K562 (cell line): ENCODE measurements around the gene GATAD1. TPM values are rescaled to one million over a fixed set of nuclear protein-coding genes. Genes with fewer than 3 reads are reported as not detected.

Experiments
- ATAC-seq: fragments of 200-7000 bp; cut with Tn5 transposase; 3 replicates; pipeline ENCODE4 v1.9.1; 2020; ENCODE audit warnings: moderate library complexity
- BruUV-seq: library from RNA; stranded (reverse); fragments of 400-500 nt; replicated peaks from 2 replicates; lab custom pipeline; 2021; lab: Mats Ljungman, UMichigan
- CTCF ChIA-PET: fragments of 300-600 bp; formaldehyde crosslinking; extraction: SDS; loops from one replicate; lab custom pipeline; 2021; ENCODE audit warnings: low intra/inter-chr PET ratio; lab: Yijun Ruan, JAX
- POLR2A ChIA-PET: fragments of 300-600, 350-650 bp; sonication (Branson Sonifier 250); formaldehyde crosslinking; extraction: SDS; loops from one replicate; lab custom pipeline; 2021; ENCODE audit warnings: antibody characterized with exemption, inconsistent platforms; lab: Yijun Ruan, JAX
- DNase-seq, 4 experiments: peaks; one replicate each; pipeline versions ENCODE4 v3.0.0 to v3.0.0-alpha.2; 2011 to 2018; ENCODE audit warnings: low spot score in 3 of 4, mixed read lengths in 3 of 4; ENCODE audit errors: extremely low read depth in 1 of 4
- FAIRE-seq: peaks from 2 replicates; lab custom pipeline; 2011; peaks lifted over from hg19 to GRCh38; lab: Jason Lieb, UNC
- H2AFZ ChIP-seq: 2 replicates; pipeline ENCODE4 v1.6.0; 2011; ENCODE audit warnings: low read depth, low read length, control low read depth, inconsistent platforms
- H3K27ac ChIP-seq: fragments of 200-600 bp; 3 replicates; pipeline ENCODE4 v1.8.0; 2011; ENCODE audit warnings: low read depth, mild to moderate bottlenecking, control low read depth, inconsistent platforms, low read length, moderate library complexity, mixed read lengths; ENCODE audit errors: extremely low read depth
- H3K27me3 ChIP-seq, 2 experiments: fragments of 300-600 bp in 1 of 2; 2 replicates in 1 of 2; 3 replicates in 1 of 2; pipeline versions ENCODE4 v1.6.0 to v1.8.0; 2011; ENCODE audit warnings: inconsistent platforms in 2 of 2, low read length in 2 of 2, mild to moderate bottlenecking in 1 of 2, mixed read lengths in 1 of 2, moderate library complexity in 1 of 2; ENCODE audit not compliant: control insufficient read depth in 2 of 2, insufficient read depth in 2 of 2
- H3K36me3 ChIP-seq: fragments of 300-600 bp; 3 replicates; pipeline ENCODE4 v1.8.0; 2011; ENCODE audit warnings: mild to moderate bottlenecking, low read length, inconsistent platforms; ENCODE audit not compliant: control insufficient read depth, insufficient read depth
- H3K4me1 ChIP-seq, 2 experiments: fragments of 200-600 bp in 1 of 2; replicated peaks in 1 of 2; 2 replicates in 1 of 2; 3 replicates in 1 of 2; pipeline versions ENCODE4 v1.5.1 to v1.8.0; 2011; ENCODE audit warnings: inconsistent platforms in 2 of 2, low read length in 2 of 2, mild to moderate bottlenecking in 1 of 2, mixed read lengths in 1 of 2, moderate library complexity in 1 of 2; ENCODE audit not compliant: control insufficient read depth in 2 of 2, insufficient read depth in 2 of 2
- H3K4me2 ChIP-seq: 2 replicates; pipeline ENCODE4 v1.6.1; 2011; ENCODE audit warnings: low read length, control low read depth, inconsistent platforms, mixed read lengths; ENCODE audit not compliant: insufficient read depth
- H3K4me3 ChIP-seq: fragments of 200-600 bp; sonication (generic), shearing (Covaris generic); 2 replicates; pipeline ENCODE4 v1.5.1; 2016; ENCODE audit warnings: control low read depth, inconsistent platforms
- H3K79me2 ChIP-seq: fragments of 200-600 bp; 3 replicates; pipeline ENCODE4 v1.8.0; 2011; ENCODE audit warnings: low read length, inconsistent platforms; ENCODE audit not compliant: control insufficient read depth, insufficient read depth
- H3K9ac ChIP-seq, 2 experiments: 2 replicates each; pipeline versions ENCODE4 v1.6.0 to v1.6.1; 2011; ENCODE audit warnings: low read depth in 2 of 2, low read length in 2 of 2, control low read depth in 1 of 2, inconsistent platforms in 1 of 2, mild to moderate bottlenecking in 1 of 2, mixed read lengths in 1 of 2; ENCODE audit not compliant: insufficient read depth in 1 of 2
- H3K9me1 ChIP-seq: one replicate; pipeline ENCODE4 v1.6.0; 2011; ENCODE audit warnings: inconsistent platforms, mild to moderate bottlenecking, low read length, moderate library complexity; ENCODE audit not compliant: control insufficient read depth, insufficient read depth
- H3K9me3 ChIP-seq: replicated peaks from 2 replicates; pipeline ENCODE4 v1.5.1; 2011; ENCODE audit warnings: low read depth, low read length, inconsistent platforms; ENCODE audit not compliant: control insufficient read depth, insufficient read depth
- H4K20me1 ChIP-seq: replicated peaks from 2 replicates; pipeline ENCODE4 v1.6.1; 2011; ENCODE audit warnings: low read length, inconsistent platforms, mixed read lengths; ENCODE audit not compliant: control insufficient read depth, insufficient read depth
- CBFA2T2 ChIP-seq: fragments of 450-650 bp; conservative IDR thresholded peaks from 2 replicates; pipeline ENCODE4 v1.6.1; 2017; ENCODE audit warnings: mild to moderate bottlenecking
- CC2D1A ChIP-seq: fragments of 450-650 bp; IDR thresholded peaks from 2 replicates; pipeline ENCODE4 v1.6.1; 2017; ENCODE audit warnings: mild to moderate bottlenecking
- CSDE1 ChIP-seq, 2 experiments: fragments of 450-650 bp; IDR thresholded peaks; 2 replicates each; pipeline ENCODE4 v1.6.1; 2016; ENCODE audit warnings: mild to moderate bottlenecking in 1 of 2
- CTCF ChIP-seq, 3 experiments: IDR thresholded peaks in 2 of 3; conservative IDR thresholded peaks in 1 of 3; 2 replicates each; pipeline ENCODE4 v1.5.1; 2011 to 2012; ENCODE audit warnings: low read length in 3 of 3, mild to moderate bottlenecking in 3 of 3, control low read depth in 2 of 3, improper control_type of control experiment in 1 of 3, inconsistent platforms in 1 of 3, low read depth in 1 of 3, mixed read lengths in 1 of 3, moderate library complexity in 1 of 3; ENCODE audit not compliant: insufficient read depth in 2 of 3
- DLX4 ChIP-seq: fragments of 250-450 bp; sonication (Bioruptor Pico); IDR thresholded peaks from 2 replicates; pipeline ENCODE4 v1.6.1; 2021; ENCODE audit warnings: mild to moderate bottlenecking
- HMGXB4 ChIP-seq: sonication (generic); formaldehyde crosslinking; IDR thresholded peaks from 2 replicates; pipeline ENCODE4 v1.8.1; 2023; ENCODE audit warnings: mild to moderate bottlenecking, missing genetic modification reagents
- RBFOX2 ChIP-seq: fragments of 200-400 bp; formaldehyde crosslinking; IDR thresholded peaks from 2 replicates; pipeline ENCODE4 v1.6.1; 2017; ENCODE audit warnings: low read depth, mild to moderate bottlenecking, low read length, moderate library complexity
- RUNX1 ChIP-seq: sonication (generic); IDR thresholded peaks from 2 replicates; pipeline ENCODE4 v1.6.1; 2016; ENCODE audit warnings: antibody characterized with exemption, low read depth
- THAP7 ChIP-seq: fragments of 250-450 bp; sonication (Bioruptor Pico); IDR thresholded peaks from 2 replicates; pipeline ENCODE4 v1.5.0; 2021
- ZNF165 ChIP-seq: fragments of 250-450 bp; sonication (Bioruptor Pico); IDR thresholded peaks from 2 replicates; pipeline ENCODE4 v1.4.0; 2020; ENCODE audit warnings: borderline replicate concordance
- ZNF445 ChIP-seq: fragments of 250-450 bp; sonication (Bioruptor Pico); IDR thresholded peaks from 2 replicates; pipeline ENCODE4 v1.4.0; 2020; ENCODE audit warnings: low read depth, mild to moderate bottlenecking, moderate library complexity
- WGBS: fragments of 100-300 bp; shearing (Covaris generic); methylation state at CpG from one replicate; pipeline ENCODE4 v1.1.6; 2016; ENCODE audit warnings: low coverage, mixed read lengths; ENCODE audit not compliant: insufficient coverage; ENCODE audit errors: missing lambda C conversion rate; 5-methylcytosine and 5-hydroxymethylcytosine counted together
- in situ Hi-C: fragments of 300-500 bp; cut with MboI; formaldehyde crosslinking; loops from 4 replicates; pipeline ENCODE4 v1.15.0; 2018; ENCODE audit warnings: inconsistent platforms, mixed read lengths
- intact Hi-C: fragments of 100-400 bp; cut with micrococcal nuclease; formaldehyde crosslinking; loops from 2 replicates; pipeline ENCODE4 v1.14.2; 2022
- polyA plus RNA-seq, 8 experiments: library from polyadenylated mRNA; depleted of rRNA in 4 of 8; stranded (reverse) in 5 of 8; unstranded in 3 of 8; fragments of >200 nt; fragmentation: Nextera tagmentation in 2 of 8; fragmentation: Illumina TruSeq in 1 of 8; extraction: Ambion mirVana in 2 of 8; extraction: Trizol in 1 of 8; gene quantifications; 2 replicates each; pipeline versions ENCODE4 v1.2.1 to v1.2.3, GENCODE V29; 2011 to 2014; ENCODE audit warnings: inconsistent platforms in 1 of 8, missing spikeins in 1 of 8
- total RNA-seq, 7 experiments: library from RNA; depleted of rRNA in 6 of 7; stranded (reverse); fragments of >200 nt in 6 of 7; fragmentation: Illumina TruSeq in 2 of 7; extraction: Trizol in 2 of 7; gene quantifications; 2 replicates each; pipeline versions ENCODE4 v1.2.1 to v1.2.3, GENCODE V29; 2011 to 2021; ENCODE audit warnings: low replicate concordance in 1 of 7
- TF ChIP-seq, protein P1 (sequence below): fragments of 250-450 bp; sonication (Bioruptor Pico); IDR thresholded peaks from 2 replicates; pipeline ENCODE4 v1.5.0; 2021; ENCODE audit warnings: mild to moderate bottlenecking, moderate library complexity

Gene GATAD1
- total and polyA plus RNA-seq, 9 of the 15 experiments (the other 6 are each of a cell fraction or from before 2014, with no cell fraction given): 9.3 to 67.7 (median 34.3) TPM

DNA sequence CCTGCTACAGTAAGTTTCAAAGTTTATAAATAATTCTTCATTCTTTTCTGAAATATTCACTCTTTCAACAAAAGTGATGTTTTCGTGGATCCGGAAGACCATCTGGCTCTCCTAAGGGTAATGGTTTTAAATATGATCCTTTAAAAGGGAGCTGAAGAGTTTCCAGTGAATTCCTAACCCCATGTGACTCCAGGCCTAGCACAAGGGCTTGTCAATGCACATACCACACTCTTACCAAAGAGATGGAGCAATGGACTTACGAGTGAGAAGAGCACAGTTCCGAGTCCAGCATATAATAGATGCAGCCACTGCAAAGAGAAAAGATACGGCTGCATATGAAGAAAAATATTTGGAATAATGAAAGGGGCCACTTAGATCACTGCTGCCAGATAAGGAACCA is 32.1 kb upstream of the GATAD1 start (continued):
- TF ChIP-seq, protein P1, sequence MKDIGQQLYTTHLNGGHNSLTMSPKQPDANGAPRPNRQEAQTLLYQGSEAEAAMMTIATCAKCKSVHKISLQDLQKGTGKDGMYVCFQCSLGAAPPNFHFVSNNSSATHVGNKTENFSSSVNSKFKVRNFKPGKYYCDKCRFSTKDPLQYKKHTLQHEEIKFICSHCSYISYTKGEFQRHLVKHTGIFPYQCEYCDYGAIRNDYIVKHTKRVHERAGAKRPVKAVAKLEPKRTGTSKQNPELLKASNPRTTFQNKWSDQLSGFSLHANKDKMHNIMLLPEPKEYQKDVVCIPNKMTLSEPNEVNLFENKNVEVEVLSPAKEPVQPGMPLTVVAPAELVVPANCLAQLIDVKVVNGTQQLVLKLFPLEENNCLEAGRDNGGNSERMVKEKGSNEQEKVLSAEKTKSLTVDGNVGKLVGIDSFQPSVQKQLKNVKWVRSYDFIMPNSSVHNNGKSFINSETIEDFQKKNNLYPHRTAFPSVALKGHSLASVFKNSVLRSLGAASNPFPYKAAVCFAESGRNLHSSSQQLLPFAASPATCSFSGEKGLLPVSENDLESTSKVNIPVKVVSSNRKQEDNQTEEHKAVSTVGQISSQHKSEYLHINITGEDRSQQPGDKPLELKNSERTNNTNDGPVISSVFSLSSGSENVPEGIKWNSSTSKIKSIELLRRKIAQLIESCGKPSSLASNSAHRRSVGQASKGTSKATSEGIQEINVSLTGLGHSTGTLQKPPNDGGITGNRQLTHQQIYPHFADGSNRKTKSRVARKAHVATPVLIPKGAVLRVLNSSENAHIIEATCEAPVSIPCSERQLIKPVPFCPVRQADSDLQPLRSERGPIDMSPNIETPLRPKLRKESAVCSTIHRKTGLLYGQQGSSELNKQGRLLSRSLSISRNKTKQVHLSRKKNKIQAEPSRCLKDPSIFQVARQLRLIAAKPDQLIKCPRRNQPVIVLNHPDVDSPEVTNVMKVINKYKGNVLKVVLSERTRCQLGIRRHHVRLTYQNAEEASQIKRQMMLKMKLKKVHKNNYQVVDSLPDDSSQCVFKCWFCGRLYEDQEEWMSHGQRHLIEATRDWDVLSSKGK (CRISPR knock-in tag): no peak
- TF ChIP-seq RUNX1: no peak
- TF ChIP-seq THAP7 (CRISPR knock-in tag): no peak
- TF ChIP-seq, all 486 proteins: peak for 0

- Histone ChIP-seq H3K27me3 (no peaks in the 10 kb centered on the region), H3K4me1 (peaks cover 0 to 2% of the 10 kb centered on the region in 2 experiments; a peak in 1 of 5 replicates), H3K36me3 (no peaks in the 10 kb centered on the region), H3K27ac (no peak overlapping the region), H3K4me2 (no peak overlapping the region), H3K79me2 (no peaks in the 10 kb centered on the region), H3K9me3 (no peaks in the 10 kb centered on the region), H3K9me1 (no peaks in the 10 kb centered on the region), H2AFZ (peak overlapping the region; percentile 52), H4K20me1 (no peaks in the 10 kb centered on the region), H3K9ac (no peak overlapping the region), H3K4me3 (no peak overlapping the region)
- DNase-seq: peak in 2 of 4 experiments; percentile 33 to 42
- ATAC-seq: peak; percentile 61
- ChIA-PET CTCF (interaction anchor here (0.7 to 0.8 kb wide), 2 partner anchors 29 to 538 kb away, joined by 3 to 5 read pairs; partner anchors contain the start of genes GATAD1 and MTERF1), POLR2A (no interaction called here)
- no TSS peak for BruUV-seq
- intact Hi-C loops (loop anchor here (2.0 to 10.0 kb wide), 2 partner anchors 473 to 537 kb away; partner anchors contain the start of genes AKAP9 and MTERF1), in situ Hi-C loops (no loop called here)
- 29% methylated on average over 5 of the region's 5 CpGs for WGBS
- no peak for FAIRE-seq
- TF ChIP-seq CC2D1A (peak; percentile 51), CTCF (IDR thresholded peaks at IDR 0.05 in 2 of 3, conservative IDR thresholded peaks at IDR 0.05 in 1 of 3; ENCODE audit: insufficient read depth in 2 of 3, low read depth in 1 of 3, low read length in 3 of 3) (peak; percentile 36 to 58 (median 48); a peak in 5 of 6 replicates), ZNF165 (CRISPR knock-in tag) (no peak), DLX4 (CRISPR knock-in tag) (no peak), CBFA2T2 (no peak), ZNF445 (CRISPR knock-in tag) (no peak), HMGXB4 (CRISPR knock-in tag) (no peak), CSDE1 (IDR thresholded peaks at IDR 0.05) (no peak), RBFOX2 (no peak)
Observed at GRCh38 chr7:92417913-92418312, 29.4 kb upstream of the GATAD1 start.
